Jurkat, Clone E6-1 (cell line): ENCODE measurements around the gene TEDDM1. TPM values are rescaled to one million over a fixed set of nuclear protein-coding genes. Genes with fewer than 3 reads are reported as not detected.
"Not testable (repeated sequence)": the region's sequence is repeated elsewhere in the genome, so short reads cannot be mapped to it uniquely, and the experiment has no call there.

ENCODE experiments used
- DNase-seq: peaks from one replicate; pipeline ENCODE4 v3.0.0-alpha.2; 2011; ENCODE audit warnings: low read depth, low spot score
- H3K4me3 ChIP-seq: 2 replicates; pipeline ENCODE4 v1.5.1; 2011; ENCODE audit warnings: mild to moderate bottlenecking, low read length, control low read depth, moderate library complexity
- polyA plus RNA-seq: library from polyadenylated mRNA; unstranded; fragments of >200 nt; gene quantifications from one replicate; pipeline ENCODE4 v1.2.1, GENCODE V29; 2012; ENCODE audit warnings: missing spikeins; ENCODE audit not compliant: insufficient read length, insufficient read depth

The TEDDM1 gene, protein sequence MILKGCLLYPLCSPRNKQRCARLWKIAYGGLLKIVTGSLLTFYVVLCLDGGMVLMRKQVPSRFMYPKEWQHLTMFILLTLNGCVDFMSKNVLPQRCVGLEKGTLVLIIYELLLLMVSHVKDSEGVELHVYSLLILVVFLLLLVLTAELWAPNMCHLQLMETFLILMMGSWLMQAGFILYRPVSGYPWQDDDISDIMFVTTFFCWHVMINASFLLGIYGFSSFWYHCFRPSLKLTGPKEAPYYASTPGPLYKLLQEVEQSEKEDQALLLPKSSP
- polyA plus RNA-seq: not detected

DNA sequence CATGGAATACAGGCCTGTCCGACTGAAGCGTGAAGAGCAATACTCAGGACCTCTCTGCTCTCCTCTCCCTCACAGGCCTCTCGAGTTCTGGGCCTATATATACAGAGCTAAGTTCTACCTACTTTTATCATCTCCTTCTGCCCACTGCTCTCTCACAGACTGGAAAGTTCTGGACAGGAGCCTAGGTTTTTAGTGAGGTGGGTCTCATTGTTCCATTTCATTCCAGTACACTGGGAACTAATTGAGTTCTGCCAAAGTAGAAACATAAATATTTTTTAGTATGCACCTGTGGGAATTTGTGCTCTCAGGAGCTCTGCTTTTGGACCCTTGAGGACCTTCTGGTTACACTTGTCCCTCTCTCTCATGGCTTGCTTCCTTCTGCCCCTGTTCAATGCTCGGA is at the start of gene TEDDM1:
Gene TEDDM1, minus strand, starts transcription at position 101 of the 400 bp plus-strand sequence. CDS start 182 bp downstream, outside the sequence.
- no peak within 1 kb of the TSS for H3K4me3 ChIP-seq
- no peak for DNase-seq

GRCh38 chr1:182450087-182450486 is 49.6 kb upstream of the TEDDM1 start, which contains the start of gene RGSL1:
Gene RGSL1, plus strand, starts transcription at chr1:182450146. Its CDS starts 20 bp downstream, at chr1:182450166.
- DNase-seq: no peak
- H3K4me3 ChIP-seq: no peak within 1 kb of the TSS

- DNase-seq: no peak
- H3K4me3 ChIP-seq: no peak overlapping the region
Observed at GRCh38 chr1:182447660-182448059, 47.2 kb upstream of the TEDDM1 start.

DNA sequence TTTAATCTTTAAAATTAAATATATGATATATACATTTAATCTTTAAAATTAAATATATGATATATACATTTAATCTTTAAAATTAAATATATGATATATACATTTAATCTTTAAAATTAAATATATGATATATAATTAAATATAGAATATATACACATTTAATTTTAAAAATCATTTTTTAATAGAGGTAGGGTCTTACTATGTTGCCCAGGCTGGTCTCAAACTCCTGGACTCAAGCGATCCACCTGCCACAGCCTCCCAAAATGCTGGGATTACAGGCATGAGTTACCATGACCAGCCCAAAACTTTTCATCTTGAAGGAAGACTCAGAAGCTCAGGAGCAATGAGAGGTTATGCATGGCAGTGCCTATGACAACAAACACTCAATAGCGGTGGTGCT is 46.7 kb upstream of the TEDDM1 start:
- DNase-seq, H3K4me3 ChIP-seq: not testable (repeated sequence)

- peak; percentile 50 for DNase-seq
- H3K4me3 ChIP-seq: no peak overlapping the region
Observed at GRCh38 chr1:182446033-182446669, 45.7 kb upstream of the TEDDM1 start.

DNA sequence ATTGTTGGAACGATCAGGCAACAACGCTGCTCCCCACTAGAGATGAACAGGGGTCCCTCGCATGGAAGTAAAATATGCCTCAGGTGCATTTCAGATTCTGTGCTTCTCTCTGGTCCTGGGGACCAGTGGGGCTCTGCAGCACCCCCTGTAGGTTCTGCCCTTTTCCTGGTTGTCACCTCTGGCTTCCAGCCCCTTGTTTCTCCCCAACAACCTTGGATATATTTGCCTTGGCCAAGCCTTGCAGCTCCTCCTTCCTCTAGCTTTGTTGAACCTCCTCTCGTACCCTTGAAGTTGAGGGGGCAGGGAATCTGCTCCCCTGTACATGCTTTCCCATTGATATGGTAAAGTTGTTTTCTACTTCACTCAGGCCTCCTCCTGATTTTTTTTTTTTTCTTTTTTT is 44.0 kb upstream of the TEDDM1 start:
- DNase-seq: no peak
- H3K4me3 ChIP-seq: no peak overlapping the region

DNA sequence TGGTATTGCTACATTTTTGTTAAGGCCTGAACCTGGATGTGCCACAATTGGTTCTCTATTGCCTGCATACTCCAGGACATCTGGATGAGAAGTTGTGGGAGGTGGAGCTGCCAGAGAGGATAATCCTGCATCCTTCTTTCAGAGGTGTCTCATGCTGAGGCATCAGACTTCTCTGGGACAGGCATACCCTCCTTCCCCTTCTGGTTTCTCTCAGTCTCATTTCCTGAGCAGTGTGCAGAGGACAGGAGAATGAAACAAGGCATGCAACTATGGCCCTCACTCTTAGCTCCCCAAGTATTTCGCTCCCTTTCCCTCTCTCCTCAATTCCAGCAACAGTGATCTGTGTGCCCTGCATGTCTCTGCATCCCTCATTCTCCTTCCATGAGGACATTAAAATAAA is 41.9 kb upstream of the TEDDM1 start:
- no peak for DNase-seq
- H3K4me3 ChIP-seq: no peak overlapping the region

GRCh38 chr1:182441719-182442118 is 41.3 kb upstream of the TEDDM1 start:
- no peak for DNase-seq
- no peak overlapping the region for H3K4me3 ChIP-seq

- DNase-seq: no peak
- H3K4me3 ChIP-seq: no peak overlapping the region
Observed at GRCh38 chr1:182438326-182438725, 37.9 kb upstream of the TEDDM1 start.

DNA sequence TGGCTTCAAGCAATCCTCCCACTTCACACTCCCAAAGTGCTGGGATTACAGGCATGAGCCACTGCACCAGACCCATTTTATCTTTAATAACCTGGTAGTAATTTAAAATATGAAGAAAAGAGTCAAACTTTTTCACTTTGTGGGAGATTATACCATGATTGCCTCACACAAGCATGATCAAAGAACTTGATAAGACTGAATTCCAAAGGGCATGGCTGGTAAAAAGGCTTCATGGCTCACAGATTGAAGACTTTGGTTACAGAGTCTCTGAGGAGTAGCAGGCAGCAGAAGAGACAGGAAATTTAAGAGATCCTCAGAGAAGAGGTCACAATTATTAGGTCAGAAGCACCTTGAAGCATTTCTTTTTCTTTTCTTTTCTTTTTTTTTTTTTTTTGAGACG is 33.1 kb upstream of the TEDDM1 start:
- no peak overlapping the region for H3K4me3 ChIP-seq
- no peak for DNase-seq

DNA sequence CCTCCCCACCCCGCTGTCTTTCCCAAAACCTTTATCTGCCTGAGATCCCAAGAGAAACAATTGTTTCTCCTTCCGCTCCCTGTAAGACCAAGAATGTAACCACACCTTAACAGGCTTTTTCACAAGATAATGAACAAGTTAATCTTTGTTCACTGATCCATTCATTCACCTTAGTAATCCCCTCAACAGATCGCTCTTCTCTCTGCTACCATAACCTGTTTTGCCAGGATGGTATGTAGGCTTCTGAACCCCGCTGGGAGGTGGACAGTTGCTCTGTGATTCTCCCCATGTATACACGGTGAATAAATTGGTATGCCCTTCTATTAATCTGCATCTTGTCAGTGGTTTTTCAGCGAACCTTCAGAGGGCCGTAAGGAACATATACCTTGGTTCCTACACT is 30.8 kb upstream of the TEDDM1 start:
- no peak overlapping the region for H3K4me3 ChIP-seq
- no peak for DNase-seq

- no peak overlapping the region for H3K4me3 ChIP-seq
- peak; percentile 58 for DNase-seq
Observed at GRCh38 chr1:182430263-182431068, 30.0 kb upstream of the TEDDM1 start.

GRCh38 chr1:182428043-182428442 is 27.6 kb upstream of the TEDDM1 start:
- no peak for DNase-seq
- H3K4me3 ChIP-seq: no peak overlapping the region

DNA sequence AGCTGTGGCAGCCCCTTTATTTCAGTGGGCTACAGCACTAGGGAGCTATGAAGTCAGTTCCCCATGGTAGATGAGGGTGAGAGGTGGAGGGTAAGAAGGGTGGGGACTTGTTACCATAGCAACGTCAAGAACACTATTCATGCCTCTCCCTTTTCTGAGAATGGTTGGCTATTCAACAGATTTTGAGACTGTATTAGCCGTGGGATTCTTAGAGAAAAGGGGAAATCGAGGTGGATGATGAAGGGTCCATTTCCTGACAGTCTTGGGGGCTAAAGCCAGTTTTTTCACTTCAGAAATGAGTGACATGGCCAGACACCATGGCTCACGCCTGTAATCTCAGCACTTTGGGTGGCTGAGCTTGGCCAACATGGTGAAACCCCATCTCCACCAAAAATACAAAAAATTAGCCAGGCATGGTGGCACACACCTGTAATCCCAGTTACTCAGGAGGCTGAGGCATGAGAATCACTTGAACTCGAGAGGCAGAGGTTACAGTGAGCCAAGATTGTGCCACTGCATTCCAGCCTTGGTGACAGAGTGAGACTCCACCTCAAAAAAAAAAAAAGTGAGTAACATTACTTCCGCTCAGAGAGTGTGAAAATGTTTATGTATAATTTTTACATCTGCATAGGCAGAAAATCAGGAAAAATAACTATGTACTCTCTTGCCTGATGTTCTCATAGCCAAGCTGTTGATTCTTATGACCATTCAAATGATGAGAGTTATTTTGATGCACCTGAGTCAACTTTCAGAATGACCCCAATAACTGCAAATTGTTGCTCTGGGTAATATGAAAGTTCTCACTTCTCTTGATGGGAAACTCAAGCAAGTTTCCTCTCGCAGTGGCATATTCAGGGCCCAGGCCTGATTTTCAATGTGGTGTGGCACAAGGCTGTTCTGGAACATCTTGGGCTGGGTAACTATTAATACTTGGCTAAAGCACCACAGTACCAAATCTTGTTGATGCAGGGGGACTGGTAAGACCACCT is 26.3 kb upstream of the TEDDM1 start:
- DNase-seq: peak; percentile 7
- H3K4me3 ChIP-seq: no peak overlapping the region

GRCh38 chr1:182415789-182416188 is 15.3 kb upstream of the TEDDM1 start:
- no peak for DNase-seq
- H3K4me3 ChIP-seq: no peak overlapping the region

DNA sequence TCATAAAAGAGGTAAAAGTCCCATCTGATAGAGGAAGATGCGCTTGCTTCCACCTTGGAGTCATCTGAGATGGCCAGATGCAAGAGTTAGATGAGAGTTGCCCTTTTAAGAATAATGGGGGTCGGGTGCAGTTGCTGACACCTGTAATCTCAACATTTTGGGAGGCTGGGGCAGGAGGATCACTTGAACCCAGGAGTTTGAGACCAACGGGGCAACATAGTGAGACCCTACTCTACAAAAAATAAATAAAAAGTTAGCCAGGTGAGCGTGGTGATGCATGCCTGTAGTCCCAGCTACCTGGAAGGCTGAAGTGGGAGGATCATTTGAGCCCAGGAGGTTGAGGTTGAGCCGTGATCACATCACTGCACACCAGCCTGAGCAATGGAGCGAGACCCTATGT is 13.5 kb upstream of the TEDDM1 start:
- no peak overlapping the region for H3K4me3 ChIP-seq

GRCh38 chr1:182413486-182413885 is 13.0 kb upstream of the TEDDM1 start:
- no peak for DNase-seq
- no peak overlapping the region for H3K4me3 ChIP-seq

More for the DNA sequence above, 13.5 kb upstream of the TEDDM1 start:
- no peak for DNase-seq

- H3K4me3 ChIP-seq: no peak overlapping the region
- no peak for DNase-seq
Observed at GRCh38 chr1:182410620-182411273, 10.3 kb upstream of the TEDDM1 start.
